Measurements from ENCODE around the gene LTBP2. TPM values are rescaled to one million over a fixed set of nuclear protein-coding genes. Genes with fewer than 3 reads are reported as not detected.
"Not testable (repeated sequence)": the region's sequence is repeated elsewhere in the genome, so short reads cannot be mapped to it uniquely, and the experiment has no call there.

The LTBP2 gene
- total and polyA plus RNA-seq, 7 donors: 0.46 to 71.2 (median 12.1) TPM

GRCh38 chr14:74457565-74457895 is 154.5 kb downstream of the LTBP2 start:
- no peak overlapping the region for H3K4me3 ChIP-seq
- no peak overlapping the region for H3K27ac ChIP-seq
- H3K4me1 ChIP-seq: no peaks in the 10 kb centered on the region
- no peaks in the 10 kb centered on the region for H3K9me3 ChIP-seq
- H3K27me3 ChIP-seq: no peaks in the 10 kb centered on the region
- no peak for DNase-seq
- TF ChIP-seq CTCF (IDR thresholded peaks at IDR 0.05) (no peak), POLR2AphosphoS5 (IDR thresholded peaks at IDR 0.05) (no peak), EP300 (IDR thresholded peaks at IDR 0.05) (no peak), POLR2A (IDR thresholded peaks at IDR 0.05) (no peak)
- H3K36me3 ChIP-seq: no peaks in the 10 kb centered on the region
- WGBS, 2 donors: 79 to 86% methylated on average over 4 of the region's 4 CpGs
- intact Hi-C loops (cut with DNase I): no loop called here

GRCh38 chr14:74456684-74457564 is 155.1 kb downstream of the LTBP2 start:
- WGBS, 2 donors: 87 to 88% methylated on average over 17 of the region's 17 CpGs

GRCh38 chr14:74454397-74454796 is 157.6 kb downstream of the LTBP2 start:
- whole genome bisulfite sequencing, 2 donors: 43 to 67% methylated on average over 5 of the region's 5 CpGs
- intact Hi-C loops (cut with DNase I): not testable (repeated sequence)

More at GRCh38 chr14:74456684-74457564, 155.1 kb downstream of the LTBP2 start:
- Histone ChIP-seq H3K4me1 (no peaks in the 10 kb centered on the region), H3K4me3 (no peak overlapping the region), H3K27me3 (no peaks in the 10 kb centered on the region), H3K27ac (no peak overlapping the region), H3K9me3 (no peaks in the 10 kb centered on the region), H3K36me3 (no peaks in the 10 kb centered on the region)
- intact Hi-C loops (cut with DNase I): no loop called here
- no peak for DNase-seq
- TF ChIP-seq EP300 (IDR thresholded peaks at IDR 0.05): no peak
- TF ChIP-seq CTCF (IDR thresholded peaks at IDR 0.05): no peak
- TF ChIP-seq POLR2AphosphoS5 (IDR thresholded peaks at IDR 0.05): no peak
- no peak for TF ChIP-seq POLR2A (IDR thresholded peaks at IDR 0.05)

More at GRCh38 chr14:74454397-74454796, 157.6 kb downstream of the LTBP2 start:
- H3K27me3 ChIP-seq, H3K4me1 ChIP-seq, H3K9me3 ChIP-seq, H3K27ac ChIP-seq, H3K4me3 ChIP-seq, DNase-seq, H3K36me3 ChIP-seq: not testable (repeated sequence)

Other genes starting within 250 kb of the LTBP2 start
- gene SYNDIG1L, start 186.0 kb downstream of the LTBP2 start, total RNA-seq: 1 to 10 TPM in 1 of 4 donors, under 1 TPM in 1, not detected in 2; under 0.01 to 1.7 TPM
- under 1 TPM in 1 of 3 donors, not detected in 2; 0.20 TPM for gene SYNDIG1L, start 186.0 kb downstream of the LTBP2 start, polyA plus RNA-seq
- 100 to 1,000 TPM; 182 to 273 (median 215) TPM for gene NPC2, start 118.9 kb downstream of the LTBP2 start, total RNA-seq
- 100 to 1,000 TPM; 176 to 251 (median 230) TPM for gene NPC2, start 118.9 kb downstream of the LTBP2 start, polyA plus RNA-seq
- gene ISCA2, start 118.5 kb downstream of the LTBP2 start, total RNA-seq: 10 to 100 TPM in 3 of 4 donors, 1 to 10 TPM in 1; 8.6 to 15.7 (median 12.0) TPM
- gene ISCA2, start 118.5 kb downstream of the LTBP2 start, polyA plus RNA-seq: 10 to 100 TPM; 24.2 to 59.0 (median 27.0) TPM
- gene AREL1, start 100.8 kb upstream of the LTBP2 start, total RNA-seq: 10 to 100 TPM; 11.7 to 16.6 (median 14.3) TPM
- 10 to 100 TPM in 2 of 3 donors, 1 to 10 TPM in 1; 4.8 to 20.2 (median 10.4) TPM for gene AREL1, start 100.8 kb upstream of the LTBP2 start, polyA plus RNA-seq
- 10 to 100 TPM; 18.6 to 35.7 (median 28.3) TPM for gene FCF1, start 100.9 kb upstream of the LTBP2 start, total RNA-seq
- gene FCF1, start 100.9 kb upstream of the LTBP2 start, polyA plus RNA-seq: 10 to 100 TPM; 22.2 to 32.3 (median 23.4) TPM
- 10 to 100 TPM; 40.3 to 58.7 (median 40.6) TPM for gene YLPM1, start 151.1 kb upstream of the LTBP2 start, total RNA-seq
- 10 to 100 TPM in 1 of 3 donors, 1 to 10 TPM in 2; 7.2 to 23.6 (median 7.2) TPM for gene YLPM1, start 151.1 kb upstream of the LTBP2 start, polyA plus RNA-seq

Data from sigmoid colon (tissue), 7 donors.